Astrocyte (in vitro differentiated cells and primary cell): ENCODE data around the gene CFHR5.

Source experiments
- CTCF ChIP-seq: IDR thresholded peaks from 2 replicates; pipeline ENCODE4 v1.5.1; 2011; ENCODE audit warnings: low read depth, mild to moderate bottlenecking, inconsistent platforms, low read length, moderate library complexity; ENCODE audit not compliant: insufficient read depth
- EZH2 ChIP-seq: IDR thresholded peaks from 2 replicates; pipeline ENCODE4 v1.6.1; 2012; ENCODE audit warnings: mild to moderate bottlenecking, low read length, inconsistent platforms; ENCODE audit not compliant: insufficient read depth

- TF ChIP-seq CTCF (no peak), EZH2 (no peak)
Observed at GRCh38 chr1:196993916-196994315, 16.6 kb downstream of the CFHR5 start.
